HepG2 (cell line): ENCODE measurements around the gene CYB5B. TPM values are rescaled to one million over a fixed set of nuclear protein-coding genes. Genes with fewer than 3 reads are reported as not detected.

Experiments
- ARID5B ChIP-seq: IDR thresholded peaks from 2 replicates; pipeline ENCODE4 v1.4.0; 2020; ENCODE audit warnings: mild to moderate bottlenecking, missing genetic modification reagents
- CEBPG ChIP-seq: IDR thresholded peaks from 2 replicates; pipeline ENCODE4 v1.6.1; 2016
- CHD4 ChIP-seq: fragments of 200-600 bp; sonication (generic); IDR thresholded peaks from 2 replicates; pipeline ENCODE4 v1.7.0; 2017; ENCODE audit warnings: mild to moderate bottlenecking, low read length, borderline replicate concordance
- DRAP1 ChIP-seq: IDR thresholded peaks from 2 replicates; pipeline ENCODE4 v1.6.1; 2016; ENCODE audit warnings: missing genetic modification reagents, missing compliant biosample characterization
- EP300 ChIP-seq, 3 experiments: sonication (generic) in 1 of 3; formaldehyde crosslinking in 1 of 3; IDR thresholded peaks; 2 replicates each; pipeline versions ENCODE4 v1.5.1 to v1.6.1; 2011 to 2020; ENCODE audit warnings: low read depth in 2 of 3, low read length in 2 of 3, borderline replicate concordance in 1 of 3, improper control_type of control experiment in 1 of 3, mild to moderate bottlenecking in 1 of 3, missing genetic modification reagents in 1 of 3, moderate library complexity in 1 of 3
- FOXP4 ChIP-seq: sonication (generic); formaldehyde crosslinking; IDR thresholded peaks from 2 replicates; pipeline ENCODE4 v1.4.0; 2020; ENCODE audit warnings: missing genetic modification reagents
- HOXD1 ChIP-seq: sonication (generic); formaldehyde crosslinking; IDR thresholded peaks from 2 replicates; pipeline ENCODE4 v1.5.0; 2020; ENCODE audit warnings: missing genetic modification reagents
- MATR3 ChIP-seq: sonication (generic); formaldehyde crosslinking; IDR thresholded peaks from 2 replicates; pipeline ENCODE4 v1.4.0; 2020; ENCODE audit warnings: missing genetic modification reagents
- NAIF1 ChIP-seq: sonication (generic); formaldehyde crosslinking; IDR thresholded peaks from 2 replicates; pipeline ENCODE4 v1.5.0; 2020; ENCODE audit warnings: mild to moderate bottlenecking, missing genetic modification reagents, borderline replicate concordance
- PAF1 ChIP-seq: IDR thresholded peaks from 2 replicates; pipeline ENCODE4 v1.6.1; 2016; ENCODE audit warnings: missing genetic modification reagents, missing compliant biosample characterization
- POLR2AphosphoS5 ChIP-seq: IDR thresholded peaks from 2 replicates; pipeline ENCODE4 v1.6.1; 2012; ENCODE audit warnings: low read depth, low read length
- RFX5 ChIP-seq: IDR thresholded peaks from 2 replicates; pipeline ENCODE4 v1.6.1; 2011; ENCODE audit warnings: low read depth, low read length, improper control_type of control experiment
- SALL1 ChIP-seq: sonication (generic); formaldehyde crosslinking; IDR thresholded peaks from 2 replicates; pipeline ENCODE4 v1.8.0; 2022; ENCODE audit warnings: mild to moderate bottlenecking, missing genetic modification reagents
- SOX5 ChIP-seq: IDR thresholded peaks from 2 replicates; pipeline ENCODE4 v1.6.1; 2016; ENCODE audit warnings: borderline replicate concordance
- TCF7 ChIP-seq: sonication (generic); IDR thresholded peaks from 2 replicates; pipeline ENCODE4 v1.6.1; 2016; ENCODE audit warnings: antibody characterized with exemption, low read depth
- TEAD3 ChIP-seq: optimal IDR thresholded peaks from 2 replicates; pipeline ENCODE3; 2016; ENCODE audit warnings: borderline replicate concordance
- ZHX2 ChIP-seq, 2 experiments: sonication (generic) in 1 of 2; formaldehyde crosslinking in 1 of 2; IDR thresholded peaks; 2 replicates each; pipeline versions ENCODE4 v1.6.1 to v1.9.0; 2014 to 2022; ENCODE audit warnings: antibody characterized with exemption in 1 of 2, borderline replicate concordance in 1 of 2, inconsistent platforms in 1 of 2, low read depth in 1 of 2, missing genetic modification reagents in 1 of 2
- ZNF674 ChIP-seq: sonication (generic); formaldehyde crosslinking; IDR thresholded peaks from 2 replicates; pipeline ENCODE4 v1.5.0; 2020; ENCODE audit warnings: low read depth, mild to moderate bottlenecking, missing genetic modification reagents
- polyA plus RNA-seq, 8 experiments: library from polyadenylated mRNA; depleted of rRNA in 3 of 8; stranded (reverse) in 7 of 8; unstranded in 1 of 8; fragments of >200 nt; fragmentation: Illumina TruSeq in 4 of 8; extraction: Trizol in 4 of 8; gene quantifications; 2 replicates each; pipeline versions ENCODE4 v1.2.1 to v1.2.3, GENCODE V29; 2011 to 2016; ENCODE audit warnings: low read depth in 4 of 8, missing spikeins in 1 of 8, mixed read lengths in 1 of 8; ENCODE audit not compliant: insufficient read depth in 1 of 8
- total RNA-seq, 5 experiments: library from RNA; depleted of rRNA; stranded (reverse); fragments of >200 nt; fragmentation: Illumina TruSeq; extraction: Trizol; gene quantifications; 2 replicates each; pipeline ENCODE4 v1.2.3, GENCODE V29; 2016; ENCODE audit warnings: low read depth in 1 of 5

Gene CYB5B
- total and polyA plus RNA-seq, 2 of the 13 experiments (the other 11 are each of a cell fraction or from before 2014, with no cell fraction given): 234 to 432 TPM

- peak; percentile 77 for TF ChIP-seq ARID5B (CRISPR knock-in tag)
- peak; percentile 57 for TF ChIP-seq TCF7
- peak; percentile 97 for TF ChIP-seq SOX5
- peak; percentile 28; the same call in 1 of the 2 replicates for TF ChIP-seq CEBPG
- no peak for TF ChIP-seq ZNF674 (CRISPR knock-in tag)
- 0 out of 2 replicates have a peak, but pooled peaks have one; percentile 47 for TF ChIP-seq HOXD1 (CRISPR knock-in tag)
- peak; percentile 73 for TF ChIP-seq TEAD3 (CRISPR knock-in tag)
- TF ChIP-seq NAIF1 (CRISPR knock-in tag): 0 out of 2 replicates have a peak, but pooled peaks have one; percentile 40
- TF ChIP-seq ZHX2 (IDR thresholded peaks at IDR 0.05; ENCODE audit: low read depth): no peak
- peak; percentile 39; the same call in 1 of the 2 replicates for TF ChIP-seq ZHX2 (CRISPR knock-in tag; IDR thresholded peaks at IDR 0.05; ENCODE audit: borderline replicate concordance)
- TF ChIP-seq EP300 (IDR thresholded peaks at IDR 0.05; ENCODE audit: low read depth in 2 of 2, low read length in 2 of 2): peak in 1 of 2 experiments; percentile 76; a peak in 2 of 4 replicates
- TF ChIP-seq EP300 (CRISPR knock-in tag; IDR thresholded peaks at IDR 0.05; ENCODE audit: borderline replicate concordance): no peak
- TF ChIP-seq POLR2AphosphoS5: peak; percentile 12; the same call in 1 of the 2 replicates
- no peak for TF ChIP-seq RFX5
- TF ChIP-seq MATR3 (CRISPR knock-in tag): no peak
- TF ChIP-seq FOXP4: peak; percentile 77
- TF ChIP-seq SALL1 (CRISPR knock-in tag): peak; percentile 27; the same call in 1 of the 2 replicates
- TF ChIP-seq CHD4: no peak
- TF ChIP-seq DRAP1 (CRISPR knock-in tag): peak; percentile 48; the same call in 1 of the 2 replicates
- TF ChIP-seq PAF1: no peak
These were observed 41.5 kb downstream of the CYB5B start (continued) for GRCh38 chr16:69465881-69466280.
